ENCODE results near the gene SF3B2.

- TF ChIP-seq CTCF (conservative IDR thresholded peaks at IDR 0.05 in 1 of 2, IDR thresholded peaks at IDR 0.05 in 1 of 2; ENCODE audit: low read depth in 1 of 2, low read length in 2 of 2) = no peak
- TF ChIP-seq EZH2 (IDR thresholded peaks at IDR 0.05; ENCODE audit: low read length, missing control alignments) = no peak
Measured at GRCh38 chr11:66032957-66033735, 19.0 kb upstream of the SF3B2 start.
